Calu3 (cell line): ENCODE measurements around the gene ADAM15. TPM values are rescaled to one million over a fixed set of nuclear protein-coding genes. Genes with fewer than 3 reads are reported as not detected.

Source experiments
- BruUV-seq: library from RNA; stranded (reverse); fragments of 400-500 nt; replicated peaks from 2 replicates; lab custom pipeline; 2021; lab: Mats Ljungman, UMichigan
- CTCF ChIA-PET: fragments of 300-600 bp; sonication (Branson Sonifier 250); formaldehyde crosslinking; loops from one replicate; lab custom pipeline; 2022; ENCODE audit warnings: antibody characterized with exemption; lab: Charles Lee
- DNase-seq: peaks from one replicate; pipeline ENCODE4 v3.0.0; 2022
- H3K27ac Mint-ChIP-seq: one replicate; pipeline ENCODE4 v1.8.0; 2022; ENCODE audit warnings: mixed read lengths; ENCODE audit not compliant: unreplicated experiment
- H3K27me3 Mint-ChIP-seq: one replicate; pipeline ENCODE4 v1.8.0; 2022; ENCODE audit warnings: mixed read lengths; ENCODE audit not compliant: unreplicated experiment
- H3K36me3 Mint-ChIP-seq: one replicate; pipeline ENCODE4 v1.8.0; 2022; ENCODE audit warnings: mild to moderate bottlenecking, moderate library complexity, mixed read lengths; ENCODE audit not compliant: insufficient read depth, unreplicated experiment
- H3K4me1 Mint-ChIP-seq: one replicate; pipeline ENCODE4 v1.8.0; 2022; ENCODE audit warnings: mild to moderate bottlenecking, low read depth, mixed read lengths; ENCODE audit not compliant: unreplicated experiment
- H3K4me3 Mint-ChIP-seq: one replicate; pipeline ENCODE4 v1.8.0; 2022; ENCODE audit warnings: mild to moderate bottlenecking, low read depth, moderate library complexity, mixed read lengths; ENCODE audit not compliant: unreplicated experiment
- H3K9me3 Mint-ChIP-seq: one replicate; pipeline ENCODE4 v1.8.0; 2022; ENCODE audit warnings: low read depth, mixed read lengths; ENCODE audit not compliant: unreplicated experiment
- intact Hi-C: fragments of 100-400 bp; cut with micrococcal nuclease; formaldehyde crosslinking; loops from one replicate; pipeline ENCODE4 v1.10.0; 2022; ENCODE audit not compliant: unreplicated experiment
- total RNA-seq: library from RNA; stranded (reverse); gene quantifications from 2 replicates; pipeline ENCODE4 v1.2.3, GENCODE V29; 2022
- TF ChIP-seq, protein P1 (sequence below): fragments of 200-600 bp; IDR thresholded peaks from one replicate; pipeline ENCODE4 v1.8.0; 2022; ENCODE audit warnings: antibody characterized with exemption; ENCODE audit not compliant: unreplicated experiment

ADAM15 gene
- total RNA-seq, 1 experiment from 2014 or later = 99.1 TPM

DNA sequence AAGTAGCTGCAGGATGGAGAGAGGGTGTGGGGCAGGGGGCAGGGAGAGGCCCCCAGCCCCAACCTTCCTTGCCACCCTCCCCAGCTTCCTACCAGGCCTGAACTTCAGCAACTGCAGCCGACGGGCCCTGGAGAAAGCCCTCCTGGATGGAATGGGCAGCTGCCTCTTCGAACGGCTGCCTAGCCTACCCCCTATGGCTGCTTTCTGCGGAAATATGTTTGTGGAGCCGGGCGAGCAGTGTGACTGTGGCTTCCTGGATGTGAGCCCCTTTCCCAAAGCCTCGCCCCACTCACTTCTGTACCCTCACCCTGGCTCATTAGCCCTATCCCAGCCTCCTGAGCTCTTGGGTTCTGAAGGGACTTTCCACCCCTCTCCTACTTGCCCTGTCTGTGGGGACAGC is 6.0 kb downstream of the ADAM15 start:
- DNase-seq = no peak
- Mint-ChIP-seq H3K4me1 (peaks cover 17% of the 10 kb centered on the region), H3K36me3 (peaks cover 21% of the 10 kb centered on the region), H3K4me3 (no peak overlapping the region), H3K27ac (no peak overlapping the region), H3K27me3 (no peaks in the 10 kb centered on the region), H3K9me3 (no peaks in the 10 kb centered on the region)
- TF ChIP-seq, protein P1, sequence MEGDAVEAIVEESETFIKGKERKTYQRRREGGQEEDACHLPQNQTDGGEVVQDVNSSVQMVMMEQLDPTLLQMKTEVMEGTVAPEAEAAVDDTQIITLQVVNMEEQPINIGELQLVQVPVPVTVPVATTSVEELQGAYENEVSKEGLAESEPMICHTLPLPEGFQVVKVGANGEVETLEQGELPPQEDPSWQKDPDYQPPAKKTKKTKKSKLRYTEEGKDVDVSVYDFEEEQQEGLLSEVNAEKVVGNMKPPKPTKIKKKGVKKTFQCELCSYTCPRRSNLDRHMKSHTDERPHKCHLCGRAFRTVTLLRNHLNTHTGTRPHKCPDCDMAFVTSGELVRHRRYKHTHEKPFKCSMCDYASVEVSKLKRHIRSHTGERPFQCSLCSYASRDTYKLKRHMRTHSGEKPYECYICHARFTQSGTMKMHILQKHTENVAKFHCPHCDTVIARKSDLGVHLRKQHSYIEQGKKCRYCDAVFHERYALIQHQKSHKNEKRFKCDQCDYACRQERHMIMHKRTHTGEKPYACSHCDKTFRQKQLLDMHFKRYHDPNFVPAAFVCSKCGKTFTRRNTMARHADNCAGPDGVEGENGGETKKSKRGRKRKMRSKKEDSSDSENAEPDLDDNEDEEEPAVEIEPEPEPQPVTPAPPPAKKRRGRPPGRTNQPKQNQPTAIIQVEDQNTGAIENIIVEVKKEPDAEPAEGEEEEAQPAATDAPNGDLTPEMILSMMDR = no peak
- intact Hi-C loops = loop anchor here (10.0 kb wide), 1 partner anchor 52 kb away; the partner anchor contains the start of gene ZBTB7B
- no TSS peak for BruUV-seq
- CTCF ChIA-PET = interaction anchor here (0.9 to 1.3 kb wide), 3 partner anchors 28 to 97 kb away, joined by 3 to 4 read pairs (median 3); no protein-coding TSS in a partner anchor

DNA sequence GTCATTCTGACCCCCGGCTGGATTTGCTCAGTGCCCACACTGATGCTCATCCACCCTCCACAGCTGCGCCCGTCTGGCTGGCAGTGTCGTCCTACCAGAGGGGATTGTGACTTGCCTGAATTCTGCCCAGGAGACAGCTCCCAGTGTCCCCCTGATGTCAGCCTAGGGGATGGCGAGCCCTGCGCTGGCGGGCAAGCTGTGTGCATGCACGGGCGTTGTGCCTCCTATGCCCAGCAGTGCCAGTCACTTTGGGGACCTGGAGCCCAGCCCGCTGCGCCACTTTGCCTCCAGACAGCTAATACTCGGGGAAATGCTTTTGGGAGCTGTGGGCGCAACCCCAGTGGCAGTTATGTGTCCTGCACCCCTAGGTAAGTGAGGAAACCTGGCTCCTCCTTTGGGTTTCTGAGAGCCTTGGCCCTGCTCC is 6.7 kb downstream of the ADAM15 start:
- TF ChIP-seq, protein P1 = no peak
- Mint-ChIP-seq H3K36me3 (peaks cover 23% of the 10 kb centered on the region), H3K4me1 (peaks cover 11% of the 10 kb centered on the region), H3K27ac (no peak overlapping the region), H3K4me3 (no peak overlapping the region), H3K9me3 (no peaks in the 10 kb centered on the region), H3K27me3 (no peaks in the 10 kb centered on the region)
- DNase-seq = no peak
- CTCF ChIA-PET = interaction anchor here (0.6 to 1.0 kb wide), 3 partner anchors 35 to 191 kb away, joined by 3 read pairs; no protein-coding TSS in a partner anchor
- intact Hi-C loops = loop anchor here (10.0 kb wide), 1 partner anchor 53 kb away; the partner anchor contains the start of gene ZBTB7B
- no TSS peak for BruUV-seq

DNA sequence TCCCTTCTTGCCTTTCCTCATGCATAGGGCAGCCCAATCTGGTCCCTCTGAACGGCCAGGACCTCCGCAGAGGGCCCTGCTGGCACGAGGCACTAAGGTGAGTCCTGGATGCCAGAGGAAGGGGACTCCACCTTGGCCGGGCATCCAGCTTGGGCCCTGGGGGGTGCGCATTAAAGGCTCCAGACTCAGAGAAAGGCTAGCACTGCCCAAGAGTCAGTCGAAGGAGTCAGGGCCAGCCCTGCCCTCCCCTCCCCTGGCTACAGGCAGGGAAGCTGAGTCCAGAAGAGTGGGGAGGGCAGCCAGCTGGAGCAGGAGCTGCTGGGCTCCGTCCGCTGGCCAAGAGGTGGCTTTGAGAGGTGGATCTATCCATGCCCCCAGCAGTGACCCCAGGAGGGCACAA is 9.6 kb downstream of the ADAM15 start:
- BruUV-seq = no TSS peak
- no peaks in the 10 kb centered on the region for H3K27me3 Mint-ChIP-seq
- H3K4me3 Mint-ChIP-seq = no peak overlapping the region
- no peaks in the 10 kb centered on the region for H3K9me3 Mint-ChIP-seq
- H3K4me1 Mint-ChIP-seq = peaks cover 30% of the 10 kb centered on the region
- DNase-seq = no peak
- CTCF ChIA-PET = interaction anchor here (0.6 to 1.9 kb wide), 11 partner anchors 9 to 452 kb away, joined by 3 to 11 read pairs (median 5); partner anchors contain the start of genes ADAM15, EFNA3, FLAD1 and LENEP
- TF ChIP-seq, protein P1 = no peak
- no peak overlapping the region for H3K27ac Mint-ChIP-seq
- peaks cover 38% of the 10 kb centered on the region for H3K36me3 Mint-ChIP-seq
- intact Hi-C loops = loop anchor here (5.0 to 10.0 kb wide), 3 partner anchors 88 to 386 kb away; partner anchors contain the start of genes CKS1B and SHC1

DNA sequence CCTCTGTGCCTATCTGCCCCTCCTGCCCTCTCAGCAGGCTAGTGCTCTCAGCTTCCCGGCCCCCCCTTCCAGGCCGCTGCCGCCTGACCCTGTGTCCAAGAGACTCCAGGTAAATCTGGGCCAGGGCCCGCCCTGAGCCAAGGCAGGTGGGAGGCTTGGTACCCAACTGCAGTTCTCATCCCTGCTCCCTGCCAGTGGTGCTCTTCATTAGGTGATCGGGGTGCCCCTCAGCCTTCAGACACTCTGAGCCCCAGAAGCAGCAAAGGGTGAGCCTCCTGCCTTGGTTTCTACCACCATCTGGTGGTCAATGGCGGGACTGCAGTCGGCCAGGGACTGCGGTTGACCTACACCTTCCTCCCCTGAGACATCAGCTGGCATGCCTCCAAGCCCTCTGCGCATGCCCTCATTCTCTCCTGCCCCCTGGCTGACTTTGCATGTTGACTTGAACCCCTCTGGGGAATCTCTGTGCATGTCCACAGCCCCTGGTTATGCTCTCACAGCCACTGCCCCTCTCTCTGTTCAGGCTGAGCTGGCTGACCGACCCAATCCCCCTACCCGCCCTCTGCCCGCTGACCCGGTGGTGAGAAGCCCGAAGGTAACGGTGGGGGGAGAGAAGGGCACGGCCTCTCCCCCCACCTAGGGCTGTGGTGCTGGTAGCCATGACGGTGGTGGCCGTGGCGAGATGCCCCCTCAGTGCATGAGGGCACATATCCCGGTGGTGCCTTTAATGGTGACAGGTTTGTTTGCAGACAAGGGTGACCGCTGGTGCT is 10.4 kb downstream of the ADAM15 start:
- no peak overlapping the region for H3K4me3 Mint-ChIP-seq
- CTCF ChIA-PET = interaction anchor here (0.6 to 1.9 kb wide), 16 partner anchors 10 to 183 kb away, joined by 3 to 11 read pairs (median 4); partner anchors contain the start of genes ADAM15, EFNA3, FLAD1 and LENEP
- peaks cover 30% of the 10 kb centered on the region for H3K4me1 Mint-ChIP-seq
- intact Hi-C loops = loop anchor here (5.0 to 10.0 kb wide), 3 partner anchors 89 to 387 kb away; partner anchors contain the start of genes CKS1B and SHC1
- no peaks in the 10 kb centered on the region for H3K27me3 Mint-ChIP-seq
- TF ChIP-seq, protein P1 = peak; percentile 99
- no peak overlapping the region for H3K27ac Mint-ChIP-seq
- no TSS peak for BruUV-seq
- H3K9me3 Mint-ChIP-seq = no peaks in the 10 kb centered on the region
- peak; percentile 96 for DNase-seq
- peaks cover 42% of the 10 kb centered on the region for H3K36me3 Mint-ChIP-seq
